GM18519 (cell line): ENCODE results near the gene LPAR3.

Experiments used
- ATAC-seq: cut with Tn5 transposase; IDR thresholded peaks from one replicate; pipeline ENCODE4 v1.9.1; 2021; ENCODE audit warnings: mild to moderate bottlenecking, moderate library complexity; ENCODE audit not compliant: unreplicated experiment, low FRiP score

Gene LPAR3

GRCh38 chr1:84861516-84861915, 31.5 kb downstream of the LPAR3 start:
- no peak for ATAC-seq

- no peak for ATAC-seq
These were observed 33.1 kb downstream of the LPAR3 start for GRCh38 chr1:84859866-84860265.

- no peak for ATAC-seq
These were observed 35.1 kb downstream of the LPAR3 start for GRCh38 chr1:84857906-84858305.

GRCh38 chr1:84856726-84857270, 36.2 kb downstream of the LPAR3 start:
- no peak for ATAC-seq

- ATAC-seq = no peak
These were observed 37.0 kb downstream of the LPAR3 start for GRCh38 chr1:84855691-84856630.

- no peak for ATAC-seq
These were observed 37.8 kb downstream of the LPAR3 start for GRCh38 chr1:84855168-84855567.

- peak; percentile 97 for ATAC-seq
These were observed 39.0 kb downstream of the LPAR3 start for GRCh38 chr1:84853741-84854721.

GRCh38 chr1:84851839-84852238, 41.2 kb downstream of the LPAR3 start:
- no peak for ATAC-seq

- no peak for ATAC-seq
These were observed 43.5 kb downstream of the LPAR3 start for GRCh38 chr1:84849357-84849975.

GRCh38 chr1:84847253-84848250, 45.5 kb downstream of the LPAR3 start:
- ATAC-seq = no peak

- ATAC-seq = no peak
These were observed 46.6 kb downstream of the LPAR3 start for GRCh38 chr1:84846387-84846786.

GRCh38 chr1:84845357-84845756, 47.6 kb downstream of the LPAR3 start:
- ATAC-seq = no peak

- ATAC-seq = no peak
These were observed 48.9 kb downstream of the LPAR3 start for GRCh38 chr1:84844094-84844493.

GRCh38 chr1:84842748-84843231, 50.2 kb downstream of the LPAR3 start:
- no peak for ATAC-seq

GRCh38 chr1:84841971-84842370, 51.0 kb downstream of the LPAR3 start:
- ATAC-seq = no peak

- no peak for ATAC-seq
These were observed 52.7 kb downstream of the LPAR3 start for GRCh38 chr1:84840346-84840745.

- no peak for ATAC-seq
These were observed 53.5 kb downstream of the LPAR3 start for GRCh38 chr1:84839544-84839943.

GRCh38 chr1:84836145-84836544, 56.9 kb downstream of the LPAR3 start:
- no peak for ATAC-seq

- no peak for ATAC-seq
These were observed 57.8 kb downstream of the LPAR3 start for GRCh38 chr1:84835169-84835568.
